ENCODE data around the gene PPP1R17. TPM values are rescaled to one million over a fixed set of nuclear protein-coding genes. Genes with fewer than 3 reads are reported as not detected.

Gene PPP1R17
- total and polyA plus RNA-seq, 2 donors (not counting 3 experiments of a cell fraction or from before 2014, with no cell fraction given) = not detected

- no peak for FAIRE-seq
- Histone ChIP-seq H3K4me2 (ENCODE audit: insufficient read depth, low read length) (no peak overlapping the region), H2AFZ (ENCODE audit: low read depth, low read length) (no peak overlapping the region), H3K4me3 (replicated peaks in 1 of 3; ENCODE audit: insufficient read depth in 1 of 3, low read depth in 1 of 3, low read length in 3 of 3) (no peak overlapping the region), H3K27me3 (ENCODE audit: control insufficient read depth in 2 of 2, insufficient read depth in 2 of 2, low read length in 2 of 2) (peaks cover 0 to 9% of the 10 kb centered on the region in 2 experiments), H3K36me3 (ENCODE audit: control insufficient read depth in 2 of 2, extremely low read depth in 1 of 2, insufficient read depth in 2 of 2, low read length in 2 of 2) (no peaks in the 10 kb centered on the region), H3K79me2 (ENCODE audit: control insufficient read depth, insufficient read depth, low read length) (no peaks in the 10 kb centered on the region), H3K9me3 (replicated peaks; ENCODE audit: control insufficient read depth, insufficient read depth, low read length) (no peaks in the 10 kb centered on the region), H4K20me1 (replicated peaks; ENCODE audit: control insufficient read depth, extremely low read depth, insufficient read depth, low read length) (no peaks in the 10 kb centered on the region), H3K9ac (replicated peaks; ENCODE audit: extremely low read depth, insufficient read depth, low read length) (no peak overlapping the region), H3K27ac (ENCODE audit: insufficient read depth, low read depth, low read length) (no peak overlapping the region), H3K9me1 (replicated peaks; ENCODE audit: control insufficient read depth, extremely low read depth, insufficient read depth, low read length) (no peaks in the 10 kb centered on the region), H3K4me1 (ENCODE audit: control insufficient read depth, extremely low read depth, insufficient read depth, low read length) (no peaks in the 10 kb centered on the region)
- CTCF ChIA-PET = interaction anchor here (1.6 kb wide), 1 partner anchor 42 kb away, joined by 4 read pairs; no protein-coding TSS in a partner anchor
- dilution Hi-C loops (cut with MboI; ENCODE audit: extremely low pct_ligation_motif_present, low sequenced_read_pairs) (no loop called here), intact Hi-C loops (cut with micrococcal nuclease) (no loop called here)
- DNase-seq (ENCODE audit: low read depth, low spot score) = no peak
- POLR2A ChIA-PET = no interaction called here
- no TSS peak for BruUV-seq (replicated peaks)
- TF ChIP-seq MAX (IDR thresholded peaks at IDR 0.05; ENCODE audit: insufficient read depth, insufficient read length) (no peak), FOS (IDR thresholded peaks at IDR 0.05; ENCODE audit: borderline replicate concordance, insufficient read depth, low read length) (no peak), POLR2AphosphoS5 (IDR thresholded peaks at IDR 0.05; ENCODE audit: insufficient read depth, low read depth, low read length) (no peak), GATA2 (IDR thresholded peaks at IDR 0.05; ENCODE audit: insufficient read depth, insufficient read length, low read depth, low read length) (no peak), POLR2A (IDR thresholded peaks at IDR 0.05; ENCODE audit: low read depth, low read length) (no peak), EZH2 (IDR thresholded peaks at IDR 0.05; ENCODE audit: borderline replicate concordance, low read depth, low read length, severe bottlenecking) (no peak), MYC (IDR thresholded peaks at IDR 0.05; ENCODE audit: low read depth, low read length) (no peak), CTCF (IDR thresholded peaks at IDR 0.05; ENCODE audit: extremely low read depth in 1 of 2, insufficient read depth in 1 of 2, low read depth in 1 of 2, low read length in 2 of 2) (no peak), JUN (IDR thresholded peaks at IDR 0.05; ENCODE audit: borderline replicate concordance, insufficient read depth, insufficient read length, low read depth) (no peak)
These were observed 3.9 kb downstream of the PPP1R17 start for GRCh38 chr7:31690935-31691334.
